Bronchial epithelial cell (primary cell): ENCODE measurements around the gene PIP4P1. TPM values are rescaled to one million over a fixed set of nuclear protein-coding genes. Genes with fewer than 3 reads are reported as not detected.

Source experiments
- DNase-seq: peaks from one replicate; pipeline ENCODE4 v3.0.0-alpha.2; 2010; ENCODE audit warnings: low read depth
- FAIRE-seq: peaks from 2 replicates; lab custom pipeline; 2011; peaks lifted over from hg19 to GRCh38; lab: Jason Lieb, UNC
- H3K27me3 ChIP-seq: 2 replicates; pipeline ENCODE4 v1.5.1; 2011; ENCODE audit warnings: low read length; ENCODE audit not compliant: control insufficient read depth, insufficient read depth
- H3K36me3 ChIP-seq: 2 replicates; pipeline ENCODE4 v1.5.1; 2011; ENCODE audit warnings: low read length; ENCODE audit not compliant: control insufficient read depth, insufficient read depth
- H3K4me3 ChIP-seq: 2 replicates; pipeline ENCODE4 v1.5.1; 2011; ENCODE audit warnings: mild to moderate bottlenecking, low read depth, low read length, control low read depth
- total RNA-seq: library from RNA; depleted of rRNA; stranded (reverse); fragments of >200 nt; gene quantifications from 2 replicates; pipeline ENCODE4 v1.2.1, GENCODE V29; 2014
- TF ChIP-seq, protein P1 (sequence below): IDR thresholded peaks from 2 replicates; pipeline ENCODE4 v1.5.1; 2011; ENCODE audit warnings: mild to moderate bottlenecking, moderate library complexity, low read length, control low read depth, inconsistent platforms; ENCODE audit not compliant: insufficient read depth, severe bottlenecking

The PIP4P1 gene
- total RNA-seq, 1 donor from 2014 or later = 24.7 TPM

DNA sequence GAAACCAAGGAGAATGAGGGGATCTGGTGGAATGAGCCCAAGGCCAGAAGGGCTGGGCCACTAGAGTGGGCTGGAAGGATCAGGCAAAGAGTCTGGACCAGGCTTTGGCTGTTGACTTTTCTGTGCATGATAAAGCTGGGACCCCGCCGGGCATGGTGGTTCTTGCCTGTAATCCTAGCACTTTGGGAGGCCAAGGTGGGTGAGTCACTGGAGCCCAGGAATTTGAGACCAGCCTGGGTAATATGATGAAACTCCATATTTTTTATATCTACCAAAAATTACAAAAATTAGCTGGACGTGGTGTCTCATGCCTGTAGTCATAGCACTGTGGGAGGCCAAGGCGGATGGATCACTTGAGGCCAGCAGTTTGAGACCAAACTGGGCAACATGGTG, 24.9 kb downstream of the PIP4P1 start:
- FAIRE-seq (no peak), DNase-seq (peak; percentile 55)
- Histone ChIP-seq H3K27me3 (peaks cover 2% of the 10 kb centered on the region), H3K36me3 (no peaks in the 10 kb centered on the region), H3K4me3 (no peak overlapping the region)
- TF ChIP-seq, protein P1, sequence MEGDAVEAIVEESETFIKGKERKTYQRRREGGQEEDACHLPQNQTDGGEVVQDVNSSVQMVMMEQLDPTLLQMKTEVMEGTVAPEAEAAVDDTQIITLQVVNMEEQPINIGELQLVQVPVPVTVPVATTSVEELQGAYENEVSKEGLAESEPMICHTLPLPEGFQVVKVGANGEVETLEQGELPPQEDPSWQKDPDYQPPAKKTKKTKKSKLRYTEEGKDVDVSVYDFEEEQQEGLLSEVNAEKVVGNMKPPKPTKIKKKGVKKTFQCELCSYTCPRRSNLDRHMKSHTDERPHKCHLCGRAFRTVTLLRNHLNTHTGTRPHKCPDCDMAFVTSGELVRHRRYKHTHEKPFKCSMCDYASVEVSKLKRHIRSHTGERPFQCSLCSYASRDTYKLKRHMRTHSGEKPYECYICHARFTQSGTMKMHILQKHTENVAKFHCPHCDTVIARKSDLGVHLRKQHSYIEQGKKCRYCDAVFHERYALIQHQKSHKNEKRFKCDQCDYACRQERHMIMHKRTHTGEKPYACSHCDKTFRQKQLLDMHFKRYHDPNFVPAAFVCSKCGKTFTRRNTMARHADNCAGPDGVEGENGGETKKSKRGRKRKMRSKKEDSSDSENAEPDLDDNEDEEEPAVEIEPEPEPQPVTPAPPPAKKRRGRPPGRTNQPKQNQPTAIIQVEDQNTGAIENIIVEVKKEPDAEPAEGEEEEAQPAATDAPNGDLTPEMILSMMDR = no peak

DNA sequence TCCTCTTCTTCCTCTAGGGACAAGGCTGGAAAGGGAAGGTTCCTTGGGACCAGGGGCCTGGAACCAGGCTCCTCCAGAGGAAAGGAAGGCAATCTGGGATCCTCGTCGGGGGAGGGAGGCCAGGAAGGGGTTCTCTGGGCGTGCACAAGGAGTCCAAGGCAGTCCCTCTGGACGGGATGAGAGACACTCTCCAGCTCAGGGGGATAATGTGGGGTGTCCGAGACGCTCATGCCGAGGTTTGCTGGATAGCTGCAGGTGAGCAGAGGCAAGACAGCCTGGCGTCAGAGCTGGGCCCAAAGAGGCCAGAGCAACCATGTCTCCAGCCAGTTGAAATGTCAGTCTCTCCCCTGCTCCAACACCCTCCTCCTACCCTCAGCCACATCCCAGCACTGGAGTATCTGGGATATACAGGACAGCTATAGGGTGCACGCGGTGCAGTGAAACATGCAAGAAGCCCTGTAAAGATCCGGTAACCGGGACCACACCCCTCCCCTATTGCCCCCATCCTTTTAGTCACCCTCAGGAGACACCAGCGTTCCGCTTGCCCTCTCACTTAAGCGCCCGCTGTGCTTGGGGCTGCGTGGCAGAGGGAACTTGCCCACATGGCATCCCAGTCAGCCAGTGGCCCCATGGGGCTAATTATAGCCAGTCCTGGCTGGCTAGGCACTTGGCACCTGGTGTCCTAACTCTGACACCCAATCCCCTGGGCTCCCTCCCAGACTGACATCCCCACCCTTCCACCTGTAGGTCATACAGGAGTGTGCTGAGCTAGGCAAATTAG, 25.5 kb downstream of the PIP4P1 start, which contains the start of gene KLHL33:
Gene KLHL33 (minus strand): TSS at position 585 of the 781 bp plus-strand sequence. CDS start 355 bp downstream, at position 230.
- Histone ChIP-seq H3K27me3 (peaks cover 2% of the 10 kb centered on the region), H3K4me3 (no peak within 1 kb of the TSS), H3K36me3 (no peaks in the 10 kb centered on the region)
- TF ChIP-seq, protein P1 = no peak
- no peak for FAIRE-seq
- DNase-seq = no peak

GRCh38 chr14:20434701-20435581, 26.3 kb downstream of the PIP4P1 start:
- H3K36me3 ChIP-seq = no peaks in the 10 kb centered on the region
- peaks cover 2% of the 10 kb centered on the region for H3K27me3 ChIP-seq
- FAIRE-seq (no peak), DNase-seq (no peak)
- TF ChIP-seq, protein P1 = no peak
- no peak overlapping the region for H3K4me3 ChIP-seq

DNA sequence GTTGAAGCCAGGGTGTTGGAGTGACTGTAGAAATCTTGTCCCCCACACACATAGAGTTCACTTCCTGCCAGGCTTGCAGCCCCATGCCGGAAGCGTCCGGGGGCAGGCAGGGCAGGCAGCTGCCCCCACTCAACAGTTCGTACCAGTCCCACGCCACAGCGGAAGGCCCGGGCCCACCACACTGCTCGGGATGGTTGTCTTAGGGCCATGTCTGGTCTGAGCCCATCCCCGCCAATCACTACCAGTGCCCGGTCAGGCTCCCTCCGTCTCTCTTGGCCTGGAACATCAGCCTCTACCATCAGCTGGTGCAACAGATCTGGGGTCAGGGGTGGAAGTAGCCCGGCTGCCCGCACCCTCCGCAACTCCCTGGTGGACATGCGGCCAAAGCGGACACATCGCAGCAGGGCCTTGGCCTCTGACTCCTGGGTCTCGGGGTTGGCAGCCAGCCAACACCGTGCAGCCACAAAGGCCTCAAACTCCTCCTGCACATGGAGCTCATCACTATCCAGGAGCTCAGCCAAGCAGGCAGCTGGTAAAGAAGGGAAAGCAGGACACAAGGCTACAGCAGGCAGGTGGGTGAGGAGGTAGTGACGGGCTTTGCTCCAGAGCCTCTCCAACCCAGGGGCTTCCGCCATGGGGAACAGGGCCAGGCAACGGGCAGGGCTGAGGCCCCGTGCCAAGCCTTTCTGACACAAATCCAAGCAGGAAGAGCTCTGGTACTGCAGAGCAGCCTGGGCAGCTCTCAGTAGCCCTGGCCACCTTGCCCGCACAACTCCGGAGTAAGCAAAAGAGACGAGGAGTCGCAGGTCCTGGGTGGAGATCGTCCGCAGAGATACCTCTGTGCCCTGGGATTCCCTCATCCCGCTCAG, 31.2 kb downstream of the PIP4P1 start:
- Histone ChIP-seq H3K27me3 (no peaks in the 10 kb centered on the region), H3K4me3 (no peak overlapping the region), H3K36me3 (no peaks in the 10 kb centered on the region)
- DNase-seq (no peak), FAIRE-seq (no peak)
- TF ChIP-seq, protein P1 = no peak

- DNase-seq = no peak
- TF ChIP-seq, protein P1 = no peak
- Histone ChIP-seq H3K36me3 (no peaks in the 10 kb centered on the region), H3K27me3 (no peaks in the 10 kb centered on the region), H3K4me3 (no peak overlapping the region)
- no peak for FAIRE-seq
Measured at GRCh38 chr14:20428802-20429201, 32.4 kb downstream of the PIP4P1 start.
